Measurements from ENCODE around the gene ISLR. TPM values are rescaled to one million over a fixed set of nuclear protein-coding genes. Genes with fewer than 3 reads are reported as not detected.

The ISLR gene
- total and polyA plus RNA-seq, 9 of the 15 experiments (the other 6 are each of a cell fraction or from before 2014, with no cell fraction given) = not detected

GRCh38 chr15:74222240-74223119 lies 49.0 kb downstream of the ISLR start:
- CTCF ChIA-PET (ENCODE audit: low intra/inter-chr PET ratio) = no interaction called here
- intact Hi-C loops (cut with micrococcal nuclease) = no loop called here
- no peak for TF ChIP-seq ZNF24 (IDR thresholded peaks at IDR 0.05)
- no peak for TF ChIP-seq YY1 (IDR thresholded peaks at IDR 0.05; ENCODE audit: borderline replicate concordance in 1 of 3, control insufficient read depth in 1 of 3, extremely low read depth in 1 of 3, insufficient read depth in 3 of 3, insufficient read length in 1 of 3, insufficient replicate concordance in 2 of 3, low read depth in 1 of 3, low read length in 2 of 3)
- no peak for TF ChIP-seq EGR1 (conservative IDR thresholded peaks at IDR 0.05)
- TF ChIP-seq, protein P1, sequence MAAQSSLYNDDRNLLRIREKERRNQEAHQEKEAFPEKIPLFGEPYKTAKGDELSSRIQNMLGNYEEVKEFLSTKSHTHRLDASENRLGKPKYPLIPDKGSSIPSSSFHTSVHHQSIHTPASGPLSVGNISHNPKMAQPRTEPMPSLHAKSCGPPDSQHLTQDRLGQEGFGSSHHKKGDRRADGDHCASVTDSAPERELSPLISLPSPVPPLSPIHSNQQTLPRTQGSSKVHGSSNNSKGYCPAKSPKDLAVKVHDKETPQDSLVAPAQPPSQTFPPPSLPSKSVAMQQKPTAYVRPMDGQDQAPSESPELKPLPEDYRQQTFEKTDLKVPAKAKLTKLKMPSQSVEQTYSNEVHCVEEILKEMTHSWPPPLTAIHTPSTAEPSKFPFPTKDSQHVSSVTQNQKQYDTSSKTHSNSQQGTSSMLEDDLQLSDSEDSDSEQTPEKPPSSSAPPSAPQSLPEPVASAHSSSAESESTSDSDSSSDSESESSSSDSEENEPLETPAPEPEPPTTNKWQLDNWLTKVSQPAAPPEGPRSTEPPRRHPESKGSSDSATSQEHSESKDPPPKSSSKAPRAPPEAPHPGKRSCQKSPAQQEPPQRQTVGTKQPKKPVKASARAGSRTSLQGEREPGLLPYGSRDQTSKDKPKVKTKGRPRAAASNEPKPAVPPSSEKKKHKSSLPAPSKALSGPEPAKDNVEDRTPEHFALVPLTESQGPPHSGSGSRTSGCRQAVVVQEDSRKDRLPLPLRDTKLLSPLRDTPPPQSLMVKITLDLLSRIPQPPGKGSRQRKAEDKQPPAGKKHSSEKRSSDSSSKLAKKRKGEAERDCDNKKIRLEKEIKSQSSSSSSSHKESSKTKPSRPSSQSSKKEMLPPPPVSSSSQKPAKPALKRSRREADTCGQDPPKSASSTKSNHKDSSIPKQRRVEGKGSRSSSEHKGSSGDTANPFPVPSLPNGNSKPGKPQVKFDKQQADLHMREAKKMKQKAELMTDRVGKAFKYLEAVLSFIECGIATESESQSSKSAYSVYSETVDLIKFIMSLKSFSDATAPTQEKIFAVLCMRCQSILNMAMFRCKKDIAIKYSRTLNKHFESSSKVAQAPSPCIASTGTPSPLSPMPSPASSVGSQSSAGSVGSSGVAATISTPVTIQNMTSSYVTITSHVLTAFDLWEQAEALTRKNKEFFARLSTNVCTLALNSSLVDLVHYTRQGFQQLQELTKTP (IDR thresholded peaks at IDR 0.05; ENCODE audit: low read depth in 1 of 2, partially characterized antibody in 2 of 2) = no peak
- no peak for TF ChIP-seq TEAD4 (IDR thresholded peaks at IDR 0.05; ENCODE audit: low read length)
- no peak for TF ChIP-seq TEAD4 (CRISPR knock-in tag; IDR thresholded peaks at IDR 0.05; ENCODE audit: borderline replicate concordance)
- no peak for TF ChIP-seq THRB (CRISPR knock-in tag; conservative IDR thresholded peaks at IDR 0.05)
- no peak for TF ChIP-seq TBP (optimal IDR thresholded peaks at IDR 0.05; ENCODE audit: low read depth, low read length)
- TF ChIP-seq CBX8 (IDR thresholded peaks at IDR 0.05; ENCODE audit: borderline replicate concordance, extremely low read depth, low read depth, low read length, poor library complexity, severe bottlenecking) = no peak
- no peak for TF ChIP-seq ILK (tag; IDR thresholded peaks at IDR 0.05; ENCODE audit: borderline replicate concordance, low read depth)
- no peak for TF ChIP-seq ELF1 (tag; IDR thresholded peaks at IDR 0.05)
- TF ChIP-seq ETV6 (IDR thresholded peaks at IDR 0.05; ENCODE audit: borderline replicate concordance in 1 of 2, low read depth in 2 of 2, low read length in 1 of 2) = no peak
- no peak for TF ChIP-seq ETV6 (CRISPR knock-in tag; IDR thresholded peaks at IDR 0.05; ENCODE audit: borderline replicate concordance)
- TF ChIP-seq ZC3H11A (IDR thresholded peaks at IDR 0.05; ENCODE audit: low read depth, low read length) = no peak

More at GRCh38 chr15:74222240-74223119, 49.0 kb downstream of the ISLR start:
- no peak overlapping the region for H3K4me3 ChIP-seq
- no peak overlapping the region for H2AFZ ChIP-seq (ENCODE audit: low read depth, low read length)
- H3K4me1 ChIP-seq (replicated peaks in 1 of 2; ENCODE audit: control insufficient read depth in 2 of 2, insufficient read depth in 2 of 2, low read length in 2 of 2) = no peaks in the 10 kb centered on the region
- no peaks in the 10 kb centered on the region for H3K9me1 ChIP-seq (ENCODE audit: control insufficient read depth, insufficient read depth, low read length)
- H3K27me3 ChIP-seq (ENCODE audit: control insufficient read depth in 2 of 2, insufficient read depth in 2 of 2, low read length in 2 of 2) = peaks cover 3 to 58% of the 10 kb centered on the region in 2 experiments; a peak in 3 of 5 replicates
- peak overlapping the region in 1 of 2 experiments; percentile 29; a peak in 1 of 4 replicates for H3K9ac ChIP-seq (ENCODE audit: insufficient read depth in 1 of 2, low read depth in 2 of 2, low read length in 2 of 2)
- POLR2A ChIA-PET = interaction anchor here (0.7 kb wide), 1 partner anchor 20 kb away, joined by 3 read pairs; no protein-coding TSS in a partner anchor
- under 1% methylated on average over 19 of the region's 25 CpGs for WGBS (ENCODE audit: insufficient coverage, low coverage, missing lambda C conversion rate)
- H3K4me2 ChIP-seq (ENCODE audit: insufficient read depth, low read length) = no peak overlapping the region
- no peak for DNase-seq (ENCODE audit: extremely low read depth in 1 of 4, low spot score in 3 of 4)
- no peak for FAIRE-seq
- H3K79me2 ChIP-seq (ENCODE audit: control insufficient read depth, insufficient read depth, low read length) = no peaks in the 10 kb centered on the region
- H4K20me1 ChIP-seq (replicated peaks; ENCODE audit: control insufficient read depth, insufficient read depth, low read length) = peaks cover 10% of the 10 kb centered on the region
- no peaks in the 10 kb centered on the region for H3K36me3 ChIP-seq (ENCODE audit: control insufficient read depth, insufficient read depth, low read length)
- in situ Hi-C loops (cut with MboI) = no loop called here
- H3K27ac ChIP-seq (ENCODE audit: extremely low read depth, low read depth, low read length) = no peak overlapping the region
- H3K9me3 ChIP-seq (replicated peaks; ENCODE audit: control insufficient read depth, insufficient read depth, low read depth, low read length) = no peaks in the 10 kb centered on the region
- no peak for ATAC-seq
- no TSS peak for BruUV-seq (replicated peaks)
